K562 (cell line): ENCODE measurements around the gene RHOXF1. TPM values are rescaled to one million over a fixed set of nuclear protein-coding genes. Genes with fewer than 3 reads are reported as not detected.

ENCODE experiments used
- ATAC-seq: fragments of 200-7000 bp; cut with Tn5 transposase; 3 replicates; pipeline ENCODE4 v1.9.1; 2020; ENCODE audit warnings: moderate library complexity
- BruUV-seq: library from RNA; stranded (reverse); fragments of 400-500 nt; replicated peaks from 2 replicates; lab custom pipeline; 2021; lab: Mats Ljungman, UMichigan
- CTCF ChIA-PET: fragments of 300-600 bp; formaldehyde crosslinking; extraction: SDS; loops from one replicate; lab custom pipeline; 2021; ENCODE audit warnings: low intra/inter-chr PET ratio; lab: Yijun Ruan, JAX
- POLR2A ChIA-PET: fragments of 300-600, 350-650 bp; sonication (Branson Sonifier 250); formaldehyde crosslinking; extraction: SDS; loops from one replicate; lab custom pipeline; 2021; ENCODE audit warnings: antibody characterized with exemption, inconsistent platforms; lab: Yijun Ruan, JAX
- DNase-seq, 4 experiments: peaks; one replicate each; pipeline versions ENCODE4 v3.0.0 to v3.0.0-alpha.2; 2011 to 2018; ENCODE audit warnings: low spot score in 3 of 4, mixed read lengths in 3 of 4; ENCODE audit errors: extremely low read depth in 1 of 4
- FAIRE-seq: peaks from 2 replicates; lab custom pipeline; 2011; peaks lifted over from hg19 to GRCh38; lab: Jason Lieb, UNC
- H2AFZ ChIP-seq: 2 replicates; pipeline ENCODE4 v1.6.0; 2011; ENCODE audit warnings: low read depth, low read length, control low read depth, inconsistent platforms
- H3K27ac ChIP-seq: fragments of 200-600 bp; 3 replicates; pipeline ENCODE4 v1.8.0; 2011; ENCODE audit warnings: low read depth, mild to moderate bottlenecking, control low read depth, inconsistent platforms, low read length, moderate library complexity, mixed read lengths; ENCODE audit errors: extremely low read depth
- H3K27me3 ChIP-seq, 2 experiments: fragments of 300-600 bp in 1 of 2; 2 replicates in 1 of 2; 3 replicates in 1 of 2; pipeline versions ENCODE4 v1.6.0 to v1.8.0; 2011; ENCODE audit warnings: inconsistent platforms in 2 of 2, low read length in 2 of 2, mild to moderate bottlenecking in 1 of 2, mixed read lengths in 1 of 2, moderate library complexity in 1 of 2; ENCODE audit not compliant: control insufficient read depth in 2 of 2, insufficient read depth in 2 of 2
- H3K36me3 ChIP-seq: fragments of 300-600 bp; 3 replicates; pipeline ENCODE4 v1.8.0; 2011; ENCODE audit warnings: mild to moderate bottlenecking, low read length, inconsistent platforms; ENCODE audit not compliant: control insufficient read depth, insufficient read depth
- H3K4me1 ChIP-seq, 2 experiments: fragments of 200-600 bp in 1 of 2; replicated peaks in 1 of 2; 2 replicates in 1 of 2; 3 replicates in 1 of 2; pipeline versions ENCODE4 v1.5.1 to v1.8.0; 2011; ENCODE audit warnings: inconsistent platforms in 2 of 2, low read length in 2 of 2, mild to moderate bottlenecking in 1 of 2, mixed read lengths in 1 of 2, moderate library complexity in 1 of 2; ENCODE audit not compliant: control insufficient read depth in 2 of 2, insufficient read depth in 2 of 2
- H3K4me2 ChIP-seq: 2 replicates; pipeline ENCODE4 v1.6.1; 2011; ENCODE audit warnings: low read length, control low read depth, inconsistent platforms, mixed read lengths; ENCODE audit not compliant: insufficient read depth
- H3K4me3 ChIP-seq: fragments of 200-600 bp; sonication (generic), shearing (Covaris generic); 2 replicates; pipeline ENCODE4 v1.5.1; 2016; ENCODE audit warnings: control low read depth, inconsistent platforms
- H3K79me2 ChIP-seq: fragments of 200-600 bp; 3 replicates; pipeline ENCODE4 v1.8.0; 2011; ENCODE audit warnings: low read length, inconsistent platforms; ENCODE audit not compliant: control insufficient read depth, insufficient read depth
- H3K9ac ChIP-seq, 2 experiments: 2 replicates each; pipeline versions ENCODE4 v1.6.0 to v1.6.1; 2011; ENCODE audit warnings: low read depth in 2 of 2, low read length in 2 of 2, control low read depth in 1 of 2, inconsistent platforms in 1 of 2, mild to moderate bottlenecking in 1 of 2, mixed read lengths in 1 of 2; ENCODE audit not compliant: insufficient read depth in 1 of 2
- H3K9me1 ChIP-seq: one replicate; pipeline ENCODE4 v1.6.0; 2011; ENCODE audit warnings: inconsistent platforms, mild to moderate bottlenecking, low read length, moderate library complexity; ENCODE audit not compliant: control insufficient read depth, insufficient read depth
- H3K9me3 ChIP-seq: replicated peaks from 2 replicates; pipeline ENCODE4 v1.5.1; 2011; ENCODE audit warnings: low read depth, low read length, inconsistent platforms; ENCODE audit not compliant: control insufficient read depth, insufficient read depth
- H4K20me1 ChIP-seq: replicated peaks from 2 replicates; pipeline ENCODE4 v1.6.1; 2011; ENCODE audit warnings: low read length, inconsistent platforms, mixed read lengths; ENCODE audit not compliant: control insufficient read depth, insufficient read depth
- CTCF ChIP-seq, 3 experiments: IDR thresholded peaks in 2 of 3; conservative IDR thresholded peaks in 1 of 3; 2 replicates each; pipeline ENCODE4 v1.5.1; 2011 to 2012; ENCODE audit warnings: low read length in 3 of 3, mild to moderate bottlenecking in 3 of 3, control low read depth in 2 of 3, improper control_type of control experiment in 1 of 3, inconsistent platforms in 1 of 3, low read depth in 1 of 3, mixed read lengths in 1 of 3, moderate library complexity in 1 of 3; ENCODE audit not compliant: insufficient read depth in 2 of 3
- LARP7 ChIP-seq: fragments of 450-650 bp; IDR thresholded peaks from 2 replicates; pipeline ENCODE4 v1.6.1; 2016
- WGBS: fragments of 100-300 bp; shearing (Covaris generic); methylation state at CpG from one replicate; pipeline ENCODE4 v1.1.6; 2016; ENCODE audit warnings: low coverage, mixed read lengths; ENCODE audit not compliant: insufficient coverage; ENCODE audit errors: missing lambda C conversion rate; 5-methylcytosine and 5-hydroxymethylcytosine counted together
- in situ Hi-C: fragments of 300-500 bp; cut with MboI; formaldehyde crosslinking; loops from 4 replicates; pipeline ENCODE4 v1.15.0; 2018; ENCODE audit warnings: inconsistent platforms, mixed read lengths
- intact Hi-C: fragments of 100-400 bp; cut with micrococcal nuclease; formaldehyde crosslinking; loops from 2 replicates; pipeline ENCODE4 v1.14.2; 2022
- polyA plus RNA-seq, 8 experiments: library from polyadenylated mRNA; depleted of rRNA in 4 of 8; stranded (reverse) in 5 of 8; unstranded in 3 of 8; fragments of >200 nt; fragmentation: Nextera tagmentation in 2 of 8; fragmentation: Illumina TruSeq in 1 of 8; extraction: Ambion mirVana in 2 of 8; extraction: Trizol in 1 of 8; gene quantifications; 2 replicates each; pipeline versions ENCODE4 v1.2.1 to v1.2.3, GENCODE V29; 2011 to 2014; ENCODE audit warnings: inconsistent platforms in 1 of 8, missing spikeins in 1 of 8
- total RNA-seq, 7 experiments: library from RNA; depleted of rRNA in 6 of 7; stranded (reverse); fragments of >200 nt in 6 of 7; fragmentation: Illumina TruSeq in 2 of 7; extraction: Trizol in 2 of 7; gene quantifications; 2 replicates each; pipeline versions ENCODE4 v1.2.1 to v1.2.3, GENCODE V29; 2011 to 2021; ENCODE audit warnings: low replicate concordance in 1 of 7

Gene RHOXF1
- total and polyA plus RNA-seq, 9 of the 15 experiments (the other 6 are each of a cell fraction or from before 2014, with no cell fraction given): 0.17 TPM; not detected in 8

GRCh38 chrX:120090208-120090607 is 25.5 kb downstream of the RHOXF1 start:
- H3K4me1 ChIP-seq: no peaks in the 10 kb centered on the region; a peak in 1 of 5 replicates

More at GRCh38 chrX:120090208-120090607, 25.5 kb downstream of the RHOXF1 start:
- Histone ChIP-seq H3K27me3 (no peaks in the 10 kb centered on the region), H3K36me3 (no peaks in the 10 kb centered on the region), H2AFZ (peak overlapping the region; percentile 63; the same call in 1 of the 2 replicates), H4K20me1 (no peaks in the 10 kb centered on the region), H3K9me1 (no peaks in the 10 kb centered on the region), H3K4me2 (no peak overlapping the region), H3K9ac (no peak overlapping the region), H3K27ac (no peak overlapping the region), H3K4me3 (no peak overlapping the region), H3K9me3 (no peaks in the 10 kb centered on the region), H3K79me2 (no peaks in the 10 kb centered on the region)
- BruUV-seq: no TSS peak
- DNase-seq (peak in 1 of 4 experiments; percentile 8), ATAC-seq (peak; percentile 63), FAIRE-seq (no peak)
- WGBS: no CpG with 5 or more reads among the region's 2 CpGs
- CTCF ChIA-PET: no interaction called here
- intact Hi-C loops (loop anchor here (10.0 kb wide), 2 partner anchors 55 to 125 kb away; no protein-coding TSS in a partner anchor), in situ Hi-C loops (no loop called here)
- POLR2A ChIA-PET: interaction anchor here (1.1 kb wide), 1 partner anchor 28 kb away, joined by 5 read pairs; no protein-coding TSS in a partner anchor
- TF ChIP-seq CTCF (IDR thresholded peaks at IDR 0.05 in 2 of 3, conservative IDR thresholded peaks at IDR 0.05 in 1 of 3; ENCODE audit: insufficient read depth in 2 of 3, low read depth in 1 of 3, low read length in 3 of 3): peak in 2 of 3 experiments; percentile 35; a peak in 4 of 6 replicates
- no peak for TF ChIP-seq LARP7
